K562 (cell line): ENCODE results near the gene UBR3. TPM values are rescaled to one million over a fixed set of nuclear protein-coding genes. Genes with fewer than 3 reads are reported as not detected.

Experiments used
- ARID1B ChIP-seq: fragments of 450-650 bp; IDR thresholded peaks from 2 replicates; pipeline ENCODE4 v1.6.1; 2016; ENCODE audit warnings: antibody characterized with exemption, mild to moderate bottlenecking, inconsistent platforms
- CHD7 ChIP-seq: fragments of 200-600 bp; sonication (generic); IDR thresholded peaks from one replicate; pipeline ENCODE4 v1.6.1; 2012; ENCODE audit warnings: mild to moderate bottlenecking, low read depth, low read length, inconsistent platforms
- CREB3L1 ChIP-seq: fragments of 450-650 bp; IDR thresholded peaks from 2 replicates; pipeline ENCODE4 v1.6.1; 2014; ENCODE audit warnings: low read depth, mild to moderate bottlenecking, moderate library complexity, borderline replicate concordance
- E2F6 ChIP-seq, 2 experiments: IDR thresholded peaks; 2 replicates each; pipeline ENCODE4 v1.6.1; 2011; ENCODE audit warnings: borderline replicate concordance in 1 of 2, control low read depth in 1 of 2, low read depth in 1 of 2, low read length in 1 of 2, mild to moderate bottlenecking in 1 of 2, mixed read lengths in 1 of 2, moderate library complexity in 1 of 2; ENCODE audit not compliant: insufficient read depth in 1 of 2, insufficient read length in 1 of 2, poor library complexity in 1 of 2, severe bottlenecking in 1 of 2; ENCODE audit errors: extremely low read depth in 1 of 2
- KLF6 ChIP-seq: fragments of 250-450 bp; sonication (Bioruptor Pico); IDR thresholded peaks from 2 replicates; pipeline ENCODE4 v1.4.0; 2020; ENCODE audit warnings: mild to moderate bottlenecking, moderate library complexity, borderline replicate concordance
- MTA3 ChIP-seq: fragments of 450-650 bp; formaldehyde crosslinking; IDR thresholded peaks from 2 replicates; pipeline ENCODE4 v1.6.1; 2017; ENCODE audit warnings: mild to moderate bottlenecking, borderline replicate concordance
- SNRNP70 ChIP-seq: fragments of 200-400 bp; formaldehyde crosslinking; optimal IDR thresholded peaks from 2 replicates; pipeline ENCODE3; 2017; ENCODE audit warnings: low read depth, low read length
- SOX6 ChIP-seq: fragments of 450-650 bp; IDR thresholded peaks from 2 replicates; pipeline ENCODE4 v1.6.1; 2014; ENCODE audit warnings: mild to moderate bottlenecking
- TAF7 ChIP-seq: fragments of 450-650 bp; IDR thresholded peaks from 2 replicates; pipeline ENCODE4 v1.6.1; 2016; ENCODE audit warnings: missing genetic modification characterization, missing compliant biosample characterization
- TCF7 ChIP-seq: sonication (generic); IDR thresholded peaks from 2 replicates; pipeline ENCODE4 v1.6.1; 2016; ENCODE audit warnings: antibody characterized with exemption, borderline replicate concordance
- ZNF589 ChIP-seq: fragments of 200-800 bp; sonication (Bioruptor generic); IDR thresholded peaks from 2 replicates; pipeline ENCODE4 v1.6.1; 2016; ENCODE audit warnings: low read depth, missing genetic modification characterization, missing compliant biosample characterization
- polyA plus RNA-seq, 8 experiments: library from polyadenylated mRNA; depleted of rRNA in 4 of 8; stranded (reverse) in 5 of 8; unstranded in 3 of 8; fragments of >200 nt; fragmentation: Nextera tagmentation in 2 of 8; fragmentation: Illumina TruSeq in 1 of 8; extraction: Ambion mirVana in 2 of 8; extraction: Trizol in 1 of 8; gene quantifications; 2 replicates each; pipeline versions ENCODE4 v1.2.1 to v1.2.3, GENCODE V29; 2011 to 2014; ENCODE audit warnings: inconsistent platforms in 1 of 8, missing spikeins in 1 of 8
- total RNA-seq, 7 experiments: library from RNA; depleted of rRNA in 6 of 7; stranded (reverse); fragments of >200 nt in 6 of 7; fragmentation: Illumina TruSeq in 2 of 7; extraction: Trizol in 2 of 7; gene quantifications; 2 replicates each; pipeline versions ENCODE4 v1.2.1 to v1.2.3, GENCODE V29; 2011 to 2021; ENCODE audit warnings: low replicate concordance in 1 of 7

The UBR3 gene
- total and polyA plus RNA-seq, 9 of the 15 experiments (the other 6 are each of a cell fraction or from before 2014, with no cell fraction given): 14.4 to 63.5 (median 40.4) TPM

GRCh38 chr2:169824373-169825333 lies 2.6 kb upstream of the UBR3 start, which contains the start of gene METTL5 (continued):
- TF ChIP-seq CHD7: no peak
- peak; percentile 72; the same call in 1 of the 2 replicates for TF ChIP-seq CREB3L1
- peak; percentile 74 for TF ChIP-seq SOX6
- no peak for TF ChIP-seq TAF7 (tag)
- no peak for TF ChIP-seq ZNF589
- TF ChIP-seq KLF6 (CRISPR knock-in tag): no peak
- no peak for TF ChIP-seq SNRNP70
- TF ChIP-seq ARID1B: no peak; the same call in 1 of the 2 replicates
- peak; percentile 82 to 93 for TF ChIP-seq E2F6 (IDR thresholded peaks at IDR 0.05; ENCODE audit: borderline replicate concordance in 1 of 2, extremely low read depth in 1 of 2, insufficient read depth in 1 of 2, insufficient read length in 1 of 2, low read depth in 1 of 2, low read length in 1 of 2, poor library complexity in 1 of 2, severe bottlenecking in 1 of 2)
- peak; percentile 88; the same call in 1 of the 2 replicates for TF ChIP-seq MTA3
- TF ChIP-seq TCF7: peak; percentile 61; the same call in 1 of the 2 replicates
